Eye (tissue), 1 donor: ENCODE results near the gene C12orf60.

ENCODE experiments used
- DNase-seq: peaks from one replicate; pipeline ENCODE4 v3.0.0-alpha.2; 2015

The C12orf60 gene

GRCh38 chr12:14777271-14777670, 26.2 kb upstream of the C12orf60 start:
- DNase-seq = peak; percentile 23

- no peak for DNase-seq
Measured at GRCh38 chr12:14779834-14780233, 23.6 kb upstream of the C12orf60 start.

DNA sequence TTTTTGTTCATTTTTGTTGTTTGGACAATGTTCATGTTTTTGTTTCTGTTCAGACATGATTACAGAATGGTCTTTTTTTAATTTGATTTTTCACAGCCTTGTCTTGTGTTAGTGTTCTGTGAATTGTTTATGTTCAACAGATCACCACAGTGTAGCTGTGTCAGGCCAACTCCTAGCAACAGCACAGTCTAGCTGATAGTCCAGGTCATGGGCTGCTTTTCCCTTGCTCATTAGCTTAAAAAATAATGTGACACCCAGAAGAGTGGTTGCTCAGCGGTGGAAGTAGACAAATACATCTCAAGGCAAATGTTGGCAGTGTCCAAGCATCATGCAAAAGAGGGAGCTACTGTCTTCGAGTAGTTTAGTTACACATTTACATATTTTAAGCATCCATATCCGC, 22.6 kb upstream of the C12orf60 start:
- DNase-seq = no peak

DNA sequence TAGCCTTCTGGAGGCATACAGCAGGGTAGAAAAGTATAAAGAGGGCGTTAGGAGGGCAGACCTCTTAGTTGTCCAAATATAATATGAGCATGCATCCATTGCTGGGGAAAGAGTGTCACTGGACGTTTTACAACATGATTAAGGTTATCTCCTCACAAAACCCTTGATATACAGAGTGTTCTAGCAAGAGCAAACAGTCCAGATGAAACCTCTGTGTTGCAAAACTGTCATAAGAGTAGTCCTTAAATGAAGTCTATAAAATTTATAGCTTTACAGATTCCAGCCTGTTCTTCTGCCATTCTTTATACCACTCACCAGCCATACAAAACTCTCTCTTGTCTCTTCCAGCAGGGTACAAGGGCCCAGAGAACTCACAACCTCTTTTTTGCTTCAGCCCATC, 21.9 kb upstream of the C12orf60 start:
- DNase-seq = no peak

DNA sequence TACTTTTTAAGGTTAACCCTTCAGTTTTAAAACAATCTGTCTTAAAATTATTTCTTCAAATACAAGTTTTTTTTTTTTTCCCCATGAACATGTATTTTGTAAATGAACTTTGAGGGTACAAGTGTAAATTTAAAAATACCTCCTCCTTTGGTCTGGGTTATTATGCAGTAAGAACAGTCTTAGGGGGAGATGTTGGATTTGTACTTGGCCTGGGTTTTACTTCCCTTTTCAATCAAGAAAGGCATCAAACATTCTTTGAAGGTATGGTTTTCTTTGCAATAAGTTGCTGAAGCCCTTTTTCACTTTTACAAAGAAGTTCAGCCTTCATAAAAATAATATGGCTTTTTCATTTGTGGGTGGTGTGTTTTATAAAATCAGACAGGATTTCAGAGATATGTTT, 20.7 kb upstream of the C12orf60 start:
- DNase-seq = no peak

DNA sequence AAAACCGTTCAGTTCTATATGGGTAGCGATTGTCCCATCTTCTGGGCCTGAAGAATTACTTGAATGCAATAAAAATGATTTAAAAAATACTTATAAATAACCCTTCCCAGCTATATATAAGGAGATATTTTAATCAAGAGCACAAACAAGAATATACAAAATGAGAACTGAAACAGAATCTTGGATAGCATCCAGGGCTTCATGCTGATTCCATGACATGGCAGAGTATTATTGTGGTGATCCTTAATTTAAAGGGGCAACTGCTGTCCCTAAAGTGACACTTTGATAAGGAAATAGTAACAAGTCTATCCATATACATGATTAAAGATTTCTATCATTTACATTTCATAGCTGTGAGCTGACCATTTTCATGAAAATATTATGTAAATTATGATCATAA, 19.0 kb upstream of the C12orf60 start:
- DNase-seq = no peak

- DNase-seq = no peak
Measured at GRCh38 chr12:14785568-14785967, 17.9 kb upstream of the C12orf60 start.

- no peak for DNase-seq
Measured at GRCh38 chr12:14795028-14795448, 8.4 kb upstream of the C12orf60 start.

DNA sequence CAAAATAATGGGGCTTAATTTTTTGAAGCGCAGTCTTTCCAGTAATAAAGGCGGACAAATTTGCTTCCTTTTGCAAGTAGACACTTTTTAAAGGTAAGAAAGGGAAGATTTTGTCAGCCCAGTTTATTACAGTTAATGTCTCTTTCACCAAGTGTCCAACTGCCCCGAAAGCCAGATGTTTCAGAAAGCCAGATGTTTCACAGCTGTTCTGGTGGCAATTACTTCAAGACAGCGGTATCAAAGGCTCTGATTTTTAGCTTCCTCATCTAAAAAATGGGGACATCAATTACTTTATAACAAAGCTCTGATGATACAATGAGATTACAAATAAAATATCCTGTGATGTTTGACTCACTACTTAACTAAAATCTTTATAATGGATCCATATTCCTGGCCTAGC, 1.2 kb upstream of the C12orf60 start:
- peak; percentile 27 for DNase-seq

- no peak for DNase-seq
Measured at GRCh38 chr12:14802721-14803010, 804 bp upstream of the C12orf60 start.

DNA sequence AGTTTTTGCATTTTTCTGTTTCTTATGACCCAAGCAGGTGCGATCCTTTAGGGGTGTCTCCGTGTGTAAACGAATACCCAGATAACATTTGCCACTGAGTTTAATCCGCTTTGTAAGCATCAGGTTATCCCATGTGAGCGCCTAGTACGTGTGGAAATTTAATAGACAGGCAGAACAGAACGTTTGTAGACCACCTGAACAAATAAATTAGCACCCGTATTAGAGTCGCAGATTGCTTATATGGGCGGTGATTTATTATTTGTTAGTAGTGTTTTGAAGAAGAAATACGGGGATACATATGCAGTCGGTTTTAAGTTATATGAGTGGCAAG, 325 bp downstream of the C12orf60 start:
- no peak for DNase-seq

GRCh38 chr12:14810167-14810952, 6.9 kb downstream of the C12orf60 start:
- DNase-seq = no peak

GRCh38 chr12:14810953-14811483, 7.5 kb downstream of the C12orf60 start:
- no peak for DNase-seq

GRCh38 chr12:14811486-14811885, 8.0 kb downstream of the C12orf60 start:
- DNase-seq = no peak

GRCh38 chr12:14814014-14814413, 10.5 kb downstream of the C12orf60 start, which contains the start of gene SMCO3:
TSS of gene SMCO3 (minus strand) at chr12:14814182. CDS start at chr12:14806680, 7,502 bp downstream.
- DNase-seq = no peak

GRCh38 chr12:14824012-14824634, 20.7 kb downstream of the C12orf60 start:
- no peak for DNase-seq

- no peak for DNase-seq
Measured at GRCh38 chr12:14825256-14825655, 21.8 kb downstream of the C12orf60 start.

DNA sequence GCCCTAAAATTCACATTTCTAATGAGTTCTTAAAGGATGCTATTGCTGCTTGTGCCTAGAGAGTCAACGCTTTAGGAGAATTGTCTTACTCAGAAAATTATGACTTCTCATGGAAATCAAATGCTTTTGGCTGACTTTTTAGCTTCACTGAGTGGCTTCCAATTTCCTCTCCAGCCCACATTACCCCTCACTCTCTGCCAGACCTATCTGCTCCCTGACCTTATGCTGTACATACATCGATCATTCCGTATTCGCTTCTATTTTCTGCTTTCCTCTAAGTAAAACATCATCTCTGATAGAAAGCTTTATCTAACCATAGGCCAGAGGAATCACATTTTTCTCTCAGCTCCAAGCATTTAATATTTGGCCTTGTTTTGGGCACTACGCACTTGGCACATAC, 23.0 kb downstream of the C12orf60 start:
- no peak for DNase-seq

DNA sequence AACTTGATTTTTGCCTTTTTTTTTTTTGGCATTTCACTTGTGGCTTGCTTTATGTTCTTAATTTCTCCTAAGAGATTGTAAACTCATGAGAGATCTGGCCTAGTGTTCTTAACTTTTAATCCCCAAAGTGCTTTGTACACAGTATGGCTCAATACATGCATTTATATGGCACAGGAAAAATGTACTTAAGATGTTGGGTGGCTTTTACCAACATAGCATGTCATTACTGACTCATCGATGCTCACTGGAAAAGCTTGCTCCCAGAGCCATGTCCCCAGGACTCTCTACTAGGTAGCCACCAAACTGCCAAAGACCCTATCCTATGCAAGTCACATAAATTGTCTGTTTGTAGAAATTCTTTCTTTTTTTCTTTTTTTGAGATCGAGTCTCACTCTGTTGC, 23.6 kb downstream of the C12orf60 start:
- DNase-seq = no peak

- DNase-seq = no peak
Measured at GRCh38 chr12:14828892-14829291, 25.4 kb downstream of the C12orf60 start.

DNA sequence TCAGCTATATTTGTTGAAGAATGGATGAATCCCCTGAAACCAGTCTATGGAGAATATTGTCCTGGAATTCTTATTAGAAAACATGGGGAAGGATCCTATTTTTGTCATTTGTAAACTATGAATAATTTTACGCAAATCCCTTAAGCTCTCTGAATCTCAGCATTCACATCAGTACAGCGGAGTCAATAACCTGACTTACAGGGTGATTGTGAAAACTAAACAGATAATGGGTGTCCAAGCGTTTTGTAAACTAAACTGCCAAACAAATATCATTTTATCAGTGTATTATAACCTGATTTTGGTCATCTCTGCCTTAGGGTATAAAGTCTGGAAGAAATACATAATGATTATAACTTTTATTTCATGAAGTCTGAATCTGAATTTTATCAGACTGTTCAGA, 29.9 kb downstream of the C12orf60 start:
- no peak for DNase-seq

DNA sequence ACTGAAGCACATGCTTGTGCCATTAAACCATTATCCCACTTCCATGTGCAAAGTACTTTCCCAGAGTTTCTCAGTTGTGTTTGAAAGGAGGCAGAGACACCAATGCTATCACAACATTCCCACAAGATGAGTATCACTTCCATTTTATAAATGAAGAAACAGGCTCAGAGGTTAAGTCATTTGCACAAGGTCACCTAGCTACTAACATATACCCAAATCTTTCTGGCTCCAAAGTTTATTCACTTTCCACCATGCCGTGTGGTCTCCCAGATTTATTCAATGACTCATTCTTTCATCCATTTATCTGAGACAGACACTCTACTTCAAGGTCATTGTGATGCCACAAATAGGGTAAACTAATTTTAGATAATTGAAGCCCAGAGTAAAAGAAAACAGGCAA, 30.5 kb downstream of the C12orf60 start:
- DNase-seq = no peak

DNA sequence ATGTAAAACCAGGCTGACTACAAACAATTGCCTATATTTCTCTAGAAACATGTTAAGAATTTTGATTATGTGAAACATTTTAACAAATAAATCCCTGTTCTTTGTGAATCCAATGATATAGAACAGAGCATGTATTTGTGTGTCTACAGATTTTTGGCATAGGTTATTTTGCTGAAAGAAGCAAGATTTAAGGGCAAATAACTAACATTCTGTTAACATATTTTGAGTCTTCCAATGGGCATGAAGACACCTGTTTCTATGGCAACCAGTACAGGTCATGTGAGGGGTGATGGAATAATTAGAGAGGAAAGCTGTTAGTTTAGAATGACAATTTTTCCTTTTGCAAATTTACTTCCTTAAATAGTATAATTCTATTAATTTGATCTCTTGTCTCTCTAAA, 31.0 kb downstream of the C12orf60 start:
- DNase-seq = no peak

GRCh38 chr12:14836336-14837210, 33.1 kb downstream of the C12orf60 start:
- no peak for DNase-seq
